Trophoblast cell (in vitro differentiated cells and primary cell): Measurements from ENCODE around the gene ILF3.

Experiments
- DNase-seq, 2 donors: peaks; one replicate each; pipeline ENCODE4 v3.0.0-alpha.2; 2016
- H2AFZ ChIP-seq: 2 replicates; pipeline ENCODE4 v1.6.1; 2013; ENCODE audit warnings: low read length, moderate library complexity, mild to moderate bottlenecking; ENCODE audit not compliant: insufficient read depth, poor library complexity
- H2AK5ac ChIP-seq: 2 replicates; pipeline ENCODE4 v1.6.1; 2013; ENCODE audit warnings: mild to moderate bottlenecking, low read length
- H2BK120ac ChIP-seq: 2 replicates; pipeline ENCODE4 v1.6.1; 2013; ENCODE audit warnings: low read length, mild to moderate bottlenecking, moderate library complexity; ENCODE audit not compliant: insufficient read depth, poor library complexity
- H2BK12ac ChIP-seq: 2 replicates; pipeline ENCODE4 v1.6.1; 2013; ENCODE audit warnings: mild to moderate bottlenecking, low read length, moderate library complexity
- H2BK5ac ChIP-seq: 2 replicates; pipeline ENCODE4 v1.6.1; 2013; ENCODE audit warnings: low read length, low read depth, moderate library complexity, mild to moderate bottlenecking; ENCODE audit not compliant: poor library complexity
- H3K14ac ChIP-seq: 2 replicates; pipeline ENCODE4 v1.6.1; 2013; ENCODE audit warnings: mild to moderate bottlenecking, low read length
- H3K18ac ChIP-seq: 2 replicates; pipeline ENCODE4 v1.6.1; 2013; ENCODE audit warnings: mild to moderate bottlenecking, low read length
- H3K23ac ChIP-seq: 2 replicates; pipeline ENCODE4 v1.6.1; 2013; ENCODE audit warnings: low read length
- H3K27ac ChIP-seq: 2 replicates; pipeline ENCODE4 v1.5.1; 2013; ENCODE audit warnings: low read depth, mild to moderate bottlenecking, inconsistent platforms, low read length, moderate library complexity
- H3K27me3 ChIP-seq: 2 replicates; pipeline ENCODE4 v1.6.1; 2013; ENCODE audit warnings: inconsistent platforms, mild to moderate bottlenecking, low read length, moderate library complexity; ENCODE audit not compliant: insufficient read depth
- H3K36me3 ChIP-seq, 2 experiments: 1 replicate in 1 of 2; 2 replicates in 1 of 2; pipeline ENCODE4 v1.6.1; 2013; ENCODE audit warnings: low read length in 2 of 2, mild to moderate bottlenecking in 2 of 2, moderate library complexity in 1 of 2; ENCODE audit not compliant: insufficient read depth in 2 of 2, control insufficient read depth in 1 of 2
- H3K4ac ChIP-seq: 2 replicates; pipeline ENCODE4 v1.6.1; 2013; ENCODE audit warnings: low read depth, mild to moderate bottlenecking, low read length, moderate library complexity
- H3K4me1 ChIP-seq, 2 experiments: 1 replicate in 1 of 2; 2 replicates in 1 of 2; pipeline ENCODE4 v1.6.1; 2013; ENCODE audit warnings: low read length in 2 of 2, mild to moderate bottlenecking in 2 of 2, moderate library complexity in 1 of 2; ENCODE audit not compliant: insufficient read depth in 2 of 2, control insufficient read depth in 1 of 2
- H3K4me2 ChIP-seq: 2 replicates; pipeline ENCODE4 v1.6.1; 2013; ENCODE audit warnings: inconsistent platforms, mild to moderate bottlenecking, low read length, moderate library complexity
- H3K4me3 ChIP-seq: 2 replicates; pipeline ENCODE4 v1.5.1; 2013; ENCODE audit warnings: mild to moderate bottlenecking, low read depth, low read length, inconsistent platforms
- H3K79me1 ChIP-seq: one replicate; pipeline ENCODE4 v1.6.1; 2013; ENCODE audit warnings: low read length
- H3K79me2 ChIP-seq: 2 replicates; pipeline ENCODE4 v1.6.1; 2013; ENCODE audit warnings: low read length, mild to moderate bottlenecking; ENCODE audit not compliant: control insufficient read depth, insufficient read depth, poor library complexity
- H3K9ac ChIP-seq: 2 replicates; pipeline ENCODE4 v1.6.1; 2013; ENCODE audit warnings: mild to moderate bottlenecking, low read length
- H3K9me3 ChIP-seq: 2 replicates; pipeline ENCODE4 v1.6.1; 2013; ENCODE audit warnings: low read depth, mild to moderate bottlenecking, control low read depth, inconsistent platforms, low read length; ENCODE audit not compliant: insufficient read depth
- H4K12ac ChIP-seq: 2 replicates; pipeline ENCODE4 v1.6.1; 2013; ENCODE audit warnings: low read depth, mild to moderate bottlenecking, low read length, moderate library complexity
- H4K8ac ChIP-seq: 2 replicates; pipeline ENCODE4 v1.6.1; 2013; ENCODE audit warnings: low read depth, mild to moderate bottlenecking, low read length, moderate library complexity
- H4K91ac ChIP-seq: one replicate; pipeline ENCODE4 v1.6.1; 2013; ENCODE audit warnings: low read depth, mild to moderate bottlenecking, low read length, moderate library complexity
- WGBS: extraction: QIAGEN DNeasy Blood & Tissue Kit; methylation state at CpG from one replicate; pipeline ENCODE4 v1.1.7; 2013; ENCODE audit warnings: missing lambda C conversion rate; ENCODE audit not compliant: insufficient read length, insufficient coverage; ENCODE audit errors: extremely low coverage; 5-methylcytosine and 5-hydroxymethylcytosine counted together

The ILF3 gene

DNA sequence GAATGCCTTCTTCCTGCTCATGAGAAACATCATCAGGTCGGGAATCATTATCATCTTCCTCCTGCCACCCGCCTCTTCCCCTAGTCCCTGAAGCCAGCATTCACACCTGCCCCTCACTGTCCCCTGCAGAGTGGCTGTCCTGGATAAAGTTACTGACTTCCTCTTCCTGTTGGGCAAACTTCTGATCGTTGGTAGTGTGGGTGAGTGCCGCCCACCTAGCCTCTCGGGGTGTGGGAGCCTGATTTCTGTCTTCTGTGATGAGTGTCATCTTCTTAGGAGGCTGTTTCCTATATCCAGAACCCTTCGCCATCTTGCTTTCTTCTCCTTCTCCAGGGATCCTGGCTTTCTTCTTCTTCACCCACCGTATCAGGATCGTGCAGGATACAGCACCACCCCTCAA, 16.3 kb upstream of the ILF3 start:
- Histone ChIP-seq H3K4me3 (no peak overlapping the region), H3K23ac (no peak overlapping the region), H3K27ac (no peak overlapping the region), H3K4ac (no peak overlapping the region), H4K91ac (no peak overlapping the region), H3K36me3 (peaks cover 83 to 85% of the 10 kb centered on the region in 2 experiments), H3K4me1 (peaks cover 3 to 8% of the 10 kb centered on the region in 2 experiments), H2BK120ac (no peak overlapping the region), H3K4me2 (no peak overlapping the region), H4K12ac (no peak overlapping the region), H2AFZ (no peak overlapping the region), H2AK5ac (no peak overlapping the region), H3K14ac (no peak overlapping the region), H3K9me3 (peaks cover 2% of the 10 kb centered on the region), H3K79me1 (peaks cover under 1% of the 10 kb centered on the region), H3K27me3 (no peaks in the 10 kb centered on the region), H3K18ac (no peak overlapping the region), H3K9ac (no peak overlapping the region), H4K8ac (no peak overlapping the region), H2BK5ac (no peak overlapping the region), H2BK12ac (no peak overlapping the region), H3K79me2 (no peaks in the 10 kb centered on the region)
- no CpG with 5 or more reads among the region's 8 CpGs for WGBS
- DNase-seq = no peak

DNA sequence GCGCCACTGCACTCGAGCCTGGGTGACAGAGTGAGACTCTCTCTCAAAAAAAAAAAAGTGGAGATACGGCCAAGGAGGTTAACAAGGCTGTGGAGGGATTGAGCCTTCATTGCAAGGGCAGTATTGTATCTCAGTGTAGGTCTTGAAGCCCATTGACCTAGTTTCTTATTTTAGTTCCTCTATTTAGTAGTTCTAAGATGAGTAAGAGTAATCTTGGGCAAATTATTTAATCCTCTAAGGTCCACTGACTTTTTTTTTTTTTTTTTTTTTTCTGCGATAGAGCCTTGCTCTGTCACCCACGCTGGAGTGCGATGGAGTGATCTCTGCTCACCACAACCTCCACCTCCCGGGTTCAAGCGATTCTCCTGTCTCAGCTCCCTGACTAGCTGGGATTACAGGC, 14.3 kb upstream of the ILF3 start:
- Histone ChIP-seq H2BK12ac (no peak overlapping the region), H3K9ac (no peak overlapping the region), H4K12ac (no peak overlapping the region), H3K4me2 (no peak overlapping the region), H2AK5ac (no peak overlapping the region), H4K91ac (no peak overlapping the region), H3K18ac (no peak overlapping the region), H2BK5ac (no peak overlapping the region), H3K79me2 (no peaks in the 10 kb centered on the region), H3K9me3 (peaks cover 3% of the 10 kb centered on the region), H3K4me3 (no peak overlapping the region), H3K4ac (no peak overlapping the region), H3K27me3 (no peaks in the 10 kb centered on the region), H3K36me3 (peaks cover 78 to 80% of the 10 kb centered on the region in 2 experiments), H4K8ac (no peak overlapping the region), H3K27ac (no peak overlapping the region), H3K14ac (no peak overlapping the region), H2AFZ (no peak overlapping the region), H3K23ac (no peak overlapping the region), H3K79me1 (peaks cover 12% of the 10 kb centered on the region), H3K4me1 (peaks cover 15 to 26% of the 10 kb centered on the region in 2 experiments), H2BK120ac (no peak overlapping the region)
- no CpG with 5 or more reads among the region's 8 CpGs for WGBS
- DNase-seq = no peak

DNA sequence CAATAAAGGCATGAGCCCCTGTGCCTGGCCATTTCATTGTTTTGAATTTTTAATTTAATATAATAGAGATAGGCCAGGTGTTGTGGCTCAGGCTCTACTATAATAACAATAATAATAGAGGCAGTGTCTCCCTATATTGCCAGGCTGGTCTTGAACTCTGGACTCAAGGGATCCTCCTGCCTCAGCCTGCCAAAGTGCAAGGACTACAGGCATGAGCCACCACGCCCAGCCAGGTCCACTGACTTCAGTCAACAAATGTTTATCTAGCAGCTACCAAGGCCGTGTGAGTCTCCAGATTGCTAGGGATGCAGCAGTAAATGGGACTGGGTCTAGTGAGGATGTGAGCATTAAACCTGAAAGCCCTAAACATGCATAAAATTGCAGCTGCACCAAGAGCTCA, 13.8 kb upstream of the ILF3 start:
- H3K23ac ChIP-seq = no peak overlapping the region
- H4K12ac ChIP-seq = no peak overlapping the region
- WGBS = no CpG with 5 or more reads among the region's 2 CpGs
- peaks cover 15 to 26% of the 10 kb centered on the region in 2 experiments for H3K4me1 ChIP-seq
- H3K4me3 ChIP-seq = no peak overlapping the region
- H2BK12ac ChIP-seq = no peak overlapping the region
- no peak overlapping the region for H4K91ac ChIP-seq
- H3K18ac ChIP-seq = no peak overlapping the region
- no peak overlapping the region for H2AFZ ChIP-seq
- H3K27me3 ChIP-seq = no peaks in the 10 kb centered on the region
- no peak overlapping the region for H3K9ac ChIP-seq
- no peak overlapping the region for H3K27ac ChIP-seq
- no peak for DNase-seq
- no peak overlapping the region for H3K4ac ChIP-seq
- H4K8ac ChIP-seq = no peak overlapping the region
- H3K79me2 ChIP-seq = no peaks in the 10 kb centered on the region
- H2BK5ac ChIP-seq = no peak overlapping the region
- H3K9me3 ChIP-seq = peaks cover 3% of the 10 kb centered on the region
- no peak overlapping the region for H2AK5ac ChIP-seq
- H3K4me2 ChIP-seq = no peak overlapping the region
- H3K14ac ChIP-seq = no peak overlapping the region
- H3K79me1 ChIP-seq = peaks cover 12% of the 10 kb centered on the region
- peaks cover 73 to 75% of the 10 kb centered on the region in 2 experiments for H3K36me3 ChIP-seq
- H2BK120ac ChIP-seq = no peak overlapping the region

DNA sequence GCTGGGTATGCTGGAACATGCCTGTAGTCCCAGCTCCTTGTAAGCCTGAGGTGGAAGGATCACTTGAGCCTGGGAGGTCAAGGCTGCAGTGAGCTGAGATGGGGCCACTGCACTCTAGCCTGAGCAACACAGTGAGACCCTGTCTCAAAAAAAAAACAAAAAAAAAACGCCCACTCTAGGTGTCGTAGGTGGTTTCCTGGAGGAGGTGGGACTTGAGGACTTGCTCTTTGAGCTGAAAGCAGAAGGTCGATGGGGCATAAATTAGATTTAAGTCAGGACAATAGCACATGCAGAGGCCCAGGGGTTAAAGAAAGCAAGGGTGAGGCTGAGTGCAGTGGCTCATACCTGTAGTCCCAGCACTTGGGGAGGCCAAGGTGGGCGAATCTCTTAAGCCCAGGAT, 12.9 kb upstream of the ILF3 start:
- Histone ChIP-seq H3K79me2 (no peaks in the 10 kb centered on the region), H3K4me1 (peaks cover 15 to 26% of the 10 kb centered on the region in 2 experiments), H3K9me3 (peaks cover 3% of the 10 kb centered on the region), H4K12ac (no peak overlapping the region), H2BK5ac (no peak overlapping the region), H3K27ac (no peak overlapping the region), H3K14ac (no peak overlapping the region), H2BK12ac (no peak overlapping the region), H3K9ac (no peak overlapping the region), H3K4ac (no peak overlapping the region), H3K23ac (no peak overlapping the region), H3K36me3 (peaks cover 66 to 68% of the 10 kb centered on the region in 2 experiments), H3K18ac (no peak overlapping the region), H2AK5ac (no peak overlapping the region), H2AFZ (no peak overlapping the region), H4K8ac (no peak overlapping the region), H3K4me3 (no peak overlapping the region), H4K91ac (no peak overlapping the region), H3K4me2 (no peak overlapping the region), H2BK120ac (no peak overlapping the region), H3K79me1 (peaks cover 12% of the 10 kb centered on the region), H3K27me3 (no peaks in the 10 kb centered on the region)
- WGBS = no CpG with 5 or more reads among the region's 4 CpGs
- no peak for DNase-seq
